ENCODE data around the gene SIRPA. TPM values are rescaled to one million over a fixed set of nuclear protein-coding genes. Genes with fewer than 3 reads are reported as not detected.

Gene SIRPA
- total and polyA plus RNA-seq, 10 of the 15 experiments (the other 5 are each of a cell fraction or from before 2014, with no cell fraction given): 1.7 to 13.2 (median 5.0) TPM

DNA sequence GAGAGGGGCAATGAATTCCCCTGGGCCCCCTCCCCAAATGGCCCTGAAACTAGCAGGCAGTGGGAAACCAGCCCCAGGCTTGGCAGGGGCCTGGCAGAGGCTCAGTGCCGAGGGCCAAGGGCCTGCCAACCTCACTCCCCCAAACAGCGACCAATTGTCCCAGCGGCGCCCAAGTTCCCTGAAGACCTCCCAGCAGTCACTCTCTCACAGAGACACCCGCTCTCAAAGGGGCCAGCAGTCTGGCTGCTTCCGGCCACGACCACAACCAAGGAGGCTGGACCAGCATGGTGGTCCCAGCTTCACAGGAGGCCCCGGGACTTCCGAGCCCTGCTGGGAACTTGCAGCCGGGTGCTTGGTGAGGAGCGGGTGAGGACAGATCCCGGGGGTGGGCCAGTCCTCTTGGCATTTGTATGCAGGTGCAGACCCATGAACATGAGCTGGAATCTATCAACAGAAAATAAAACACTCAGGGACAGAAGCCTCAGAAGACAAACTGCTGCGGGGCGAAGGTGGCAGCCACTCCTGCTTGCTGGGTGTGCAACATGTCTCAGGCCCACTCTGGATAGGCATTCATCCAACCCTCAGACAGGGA lies 17.5 kb upstream of the SIRPA start:
- H3K4me3 ChIP-seq: no peak overlapping the region
- no peak for FAIRE-seq
- ChIA-PET RAD21 (ENCODE audit: unreplicated experiment) (no interaction called here), SMC1A (ENCODE audit: uncharacterized antibody, unreplicated experiment) (interaction anchor here (1.6 kb wide), 1 partner anchor 10 kb away, joined by 3 read pairs; no protein-coding TSS in a partner anchor), CTCF (no interaction called here), POLR2A (no interaction called here)
- no peaks in the 10 kb centered on the region for H3K9me3 ChIP-seq (replicated peaks; ENCODE audit: control insufficient read depth, insufficient read depth, low read length)
- H3K9ac ChIP-seq (ENCODE audit: control insufficient read depth, insufficient read depth, low read length): no peak overlapping the region
- no peak for DNase-seq (ENCODE audit: low read depth, low spot score)
- in situ Hi-C loops (cut with MboI) (no loop called here), intact Hi-C loops (cut with micrococcal nuclease; ENCODE audit: unreplicated experiment) (no loop called here)
- BruUV-seq (replicated peaks): no TSS peak
- TF ChIP-seq MEF2B (IDR thresholded peaks at IDR 0.05; ENCODE audit: partially characterized antibody, poor library complexity, severe bottlenecking): no peak
- no peak for TF ChIP-seq RBBP5 (conservative IDR thresholded peaks at IDR 0.05)
- no peak for TF ChIP-seq CBX5 (IDR thresholded peaks at IDR 0.05; ENCODE audit: low read depth)
- TF ChIP-seq SIN3A (IDR thresholded peaks at IDR 0.05; ENCODE audit: low read depth, low read length): no peak
- no peak for TF ChIP-seq NR2F1 (conservative IDR thresholded peaks at IDR 0.05)
- TF ChIP-seq, protein P1, sequence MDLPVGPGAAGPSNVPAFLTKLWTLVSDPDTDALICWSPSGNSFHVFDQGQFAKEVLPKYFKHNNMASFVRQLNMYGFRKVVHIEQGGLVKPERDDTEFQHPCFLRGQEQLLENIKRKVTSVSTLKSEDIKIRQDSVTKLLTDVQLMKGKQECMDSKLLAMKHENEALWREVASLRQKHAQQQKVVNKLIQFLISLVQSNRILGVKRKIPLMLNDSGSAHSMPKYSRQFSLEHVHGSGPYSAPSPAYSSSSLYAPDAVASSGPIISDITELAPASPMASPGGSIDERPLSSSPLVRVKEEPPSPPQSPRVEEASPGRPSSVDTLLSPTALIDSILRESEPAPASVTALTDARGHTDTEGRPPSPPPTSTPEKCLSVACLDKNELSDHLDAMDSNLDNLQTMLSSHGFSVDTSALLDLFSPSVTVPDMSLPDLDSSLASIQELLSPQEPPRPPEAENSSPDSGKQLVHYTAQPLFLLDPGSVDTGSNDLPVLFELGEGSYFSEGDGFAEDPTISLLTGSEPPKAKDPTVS (IDR thresholded peaks at IDR 0.05; ENCODE audit: low read depth, low read length): no peak
- no peaks in the 10 kb centered on the region for H4K20me1 ChIP-seq (ENCODE audit: control insufficient read depth, insufficient read depth)
- no peak overlapping the region for H2AFZ ChIP-seq (ENCODE audit: control insufficient read depth, low read depth, low read length)
- H3K4me2 ChIP-seq (ENCODE audit: control insufficient read depth, insufficient read depth): no peak overlapping the region
- no peaks in the 10 kb centered on the region for H3K27me3 ChIP-seq (replicated peaks in 1 of 2; ENCODE audit: control insufficient read depth in 2 of 2, insufficient read depth in 2 of 2, low read length in 1 of 2)
- H3K4me1 ChIP-seq (ENCODE audit: control insufficient read depth, insufficient read depth, low read length): no peaks in the 10 kb centered on the region
- no peak overlapping the region for H3K27ac ChIP-seq (ENCODE audit: control insufficient read depth, insufficient read depth)
- WGBS (ENCODE audit: insufficient coverage, insufficient replicate concordance, low lambda C conversion rate, missing lambda C conversion rate): 59% methylated on average over 14 of the region's 14 CpGs
- no peaks in the 10 kb centered on the region for H3K79me2 ChIP-seq (ENCODE audit: control insufficient read depth, insufficient read depth, low read length)
- ATAC-seq: no peak
- H3K36me3 ChIP-seq (ENCODE audit: control insufficient read depth in 2 of 2, insufficient read depth in 2 of 2, low read length in 1 of 2): no peaks in the 10 kb centered on the region

- ChIA-PET CTCF (no interaction called here), POLR2A (no interaction called here), SMC1A (ENCODE audit: uncharacterized antibody, unreplicated experiment) (interaction anchor here (1.3 kb wide), 1 partner anchor 17 kb away, joined by 3 read pairs; no protein-coding TSS in a partner anchor), RAD21 (ENCODE audit: unreplicated experiment) (no interaction called here)
- no peak for DNase-seq (ENCODE audit: low read depth, low spot score)
- H3K27ac ChIP-seq (ENCODE audit: control insufficient read depth, insufficient read depth): no peak overlapping the region
- no TSS peak for BruUV-seq (replicated peaks)
- no peaks in the 10 kb centered on the region for H4K20me1 ChIP-seq (ENCODE audit: control insufficient read depth, insufficient read depth)
- no peak overlapping the region for H3K4me3 ChIP-seq
- no peaks in the 10 kb centered on the region for H3K36me3 ChIP-seq (ENCODE audit: control insufficient read depth in 2 of 2, insufficient read depth in 2 of 2, low read length in 1 of 2)
- no peak for ATAC-seq
- 33% methylated on average over 9 of the region's 9 CpGs for WGBS (ENCODE audit: insufficient coverage, insufficient replicate concordance, low lambda C conversion rate, missing lambda C conversion rate)
- in situ Hi-C loops (cut with MboI): no loop called here
- intact Hi-C loops (cut with micrococcal nuclease; ENCODE audit: unreplicated experiment): no loop called here
- no peak overlapping the region for H2AFZ ChIP-seq (ENCODE audit: control insufficient read depth, low read depth, low read length)
- no peaks in the 10 kb centered on the region for H3K79me2 ChIP-seq (ENCODE audit: control insufficient read depth, insufficient read depth, low read length)
- H3K4me1 ChIP-seq (ENCODE audit: control insufficient read depth, insufficient read depth, low read length): peaks cover 5% of the 10 kb centered on the region; the same call in 1 of the 2 replicates
- H3K9ac ChIP-seq (ENCODE audit: control insufficient read depth, insufficient read depth, low read length): no peak overlapping the region
- H3K27me3 ChIP-seq (replicated peaks in 1 of 2; ENCODE audit: control insufficient read depth in 2 of 2, insufficient read depth in 2 of 2, low read length in 1 of 2): no peaks in the 10 kb centered on the region
- no peaks in the 10 kb centered on the region for H3K9me3 ChIP-seq (replicated peaks; ENCODE audit: control insufficient read depth, insufficient read depth, low read length)
- FAIRE-seq: no peak
- no peak overlapping the region for H3K4me2 ChIP-seq (ENCODE audit: control insufficient read depth, insufficient read depth)
- TF ChIP-seq ZNF687 (IDR thresholded peaks at IDR 0.05): no peak
- no peak for TF ChIP-seq IRF4 (IDR thresholded peaks at IDR 0.05; ENCODE audit: low read depth, low read length)
- TF ChIP-seq TCF7 (IDR thresholded peaks at IDR 0.05; ENCODE audit: borderline replicate concordance): no peak
- TF ChIP-seq, protein P2, sequence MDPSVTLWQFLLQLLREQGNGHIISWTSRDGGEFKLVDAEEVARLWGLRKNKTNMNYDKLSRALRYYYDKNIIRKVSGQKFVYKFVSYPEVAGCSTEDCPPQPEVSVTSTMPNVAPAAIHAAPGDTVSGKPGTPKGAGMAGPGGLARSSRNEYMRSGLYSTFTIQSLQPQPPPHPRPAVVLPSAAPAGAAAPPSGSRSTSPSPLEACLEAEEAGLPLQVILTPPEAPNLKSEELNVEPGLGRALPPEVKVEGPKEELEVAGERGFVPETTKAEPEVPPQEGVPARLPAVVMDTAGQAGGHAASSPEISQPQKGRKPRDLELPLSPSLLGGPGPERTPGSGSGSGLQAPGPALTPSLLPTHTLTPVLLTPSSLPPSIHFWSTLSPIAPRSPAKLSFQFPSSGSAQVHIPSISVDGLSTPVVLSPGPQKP (IDR thresholded peaks at IDR 0.05; ENCODE audit: low read depth, low read length): no peak
Measured at GRCh38 chr20:1879369-1879768, 15.8 kb upstream of the SIRPA start.

All from GM12878 (cell line).